NB4 (cell line): ENCODE results near the gene TENM4.

ENCODE experiments used
- DNase-seq: peaks from one replicate; pipeline ENCODE4 v3.0.0; 2010; ENCODE audit warnings: low read depth
- H3K4me3 ChIP-seq: one replicate; pipeline ENCODE4 v1.5.1; 2011; ENCODE audit warnings: mild to moderate bottlenecking, low read depth, low read length, moderate library complexity
- MYC ChIP-seq: IDR thresholded peaks from 2 replicates; pipeline ENCODE4 v1.6.1; 2011; ENCODE audit warnings: low read depth, low read length
- POLR2A ChIP-seq: IDR thresholded peaks from 2 replicates; pipeline ENCODE4 v1.6.1; 2011; ENCODE audit warnings: mild to moderate bottlenecking; ENCODE audit not compliant: insufficient read length; ENCODE audit errors: extremely low read depth
- TF ChIP-seq, protein P1 (sequence below): IDR thresholded peaks from one replicate; pipeline ENCODE4 v1.5.1; 2012; ENCODE audit warnings: low read depth, low read length
- TF ChIP-seq, protein P2 (sequence below): IDR thresholded peaks from 2 replicates; pipeline ENCODE4 v1.6.1; 2011; ENCODE audit warnings: low read depth, low read length

The TENM4 gene

DNA sequence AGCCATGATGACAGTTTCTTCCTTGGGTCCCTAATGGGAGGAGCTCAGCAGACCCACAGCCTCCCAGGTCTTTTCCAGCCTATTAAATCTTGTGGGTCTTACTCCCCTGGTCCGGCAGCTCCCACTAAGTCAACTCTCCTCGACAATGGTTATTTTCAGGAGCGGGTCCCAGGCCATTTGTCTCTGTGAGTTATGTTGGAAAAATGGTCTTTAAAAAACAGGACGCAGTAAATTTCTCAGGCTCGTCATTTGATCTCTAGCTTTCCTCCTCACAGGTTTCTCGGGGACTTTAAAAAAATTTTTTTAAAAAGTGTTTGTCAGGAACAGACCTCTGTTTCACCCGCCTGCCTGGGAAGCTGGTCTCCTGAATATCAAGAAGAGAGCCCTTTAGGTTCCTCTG, 468.7 kb downstream of the TENM4 start:
- TF ChIP-seq POLR2A (no peak), MYC (no peak)
- TF ChIP-seq, protein P1, sequence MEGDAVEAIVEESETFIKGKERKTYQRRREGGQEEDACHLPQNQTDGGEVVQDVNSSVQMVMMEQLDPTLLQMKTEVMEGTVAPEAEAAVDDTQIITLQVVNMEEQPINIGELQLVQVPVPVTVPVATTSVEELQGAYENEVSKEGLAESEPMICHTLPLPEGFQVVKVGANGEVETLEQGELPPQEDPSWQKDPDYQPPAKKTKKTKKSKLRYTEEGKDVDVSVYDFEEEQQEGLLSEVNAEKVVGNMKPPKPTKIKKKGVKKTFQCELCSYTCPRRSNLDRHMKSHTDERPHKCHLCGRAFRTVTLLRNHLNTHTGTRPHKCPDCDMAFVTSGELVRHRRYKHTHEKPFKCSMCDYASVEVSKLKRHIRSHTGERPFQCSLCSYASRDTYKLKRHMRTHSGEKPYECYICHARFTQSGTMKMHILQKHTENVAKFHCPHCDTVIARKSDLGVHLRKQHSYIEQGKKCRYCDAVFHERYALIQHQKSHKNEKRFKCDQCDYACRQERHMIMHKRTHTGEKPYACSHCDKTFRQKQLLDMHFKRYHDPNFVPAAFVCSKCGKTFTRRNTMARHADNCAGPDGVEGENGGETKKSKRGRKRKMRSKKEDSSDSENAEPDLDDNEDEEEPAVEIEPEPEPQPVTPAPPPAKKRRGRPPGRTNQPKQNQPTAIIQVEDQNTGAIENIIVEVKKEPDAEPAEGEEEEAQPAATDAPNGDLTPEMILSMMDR = no peak
- TF ChIP-seq, protein P2, sequence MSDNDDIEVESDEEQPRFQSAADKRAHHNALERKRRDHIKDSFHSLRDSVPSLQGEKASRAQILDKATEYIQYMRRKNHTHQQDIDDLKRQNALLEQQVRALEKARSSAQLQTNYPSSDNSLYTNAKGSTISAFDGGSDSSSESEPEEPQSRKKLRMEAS = no peak
- H3K4me3 ChIP-seq = no peak overlapping the region
- DNase-seq = no peak

DNA sequence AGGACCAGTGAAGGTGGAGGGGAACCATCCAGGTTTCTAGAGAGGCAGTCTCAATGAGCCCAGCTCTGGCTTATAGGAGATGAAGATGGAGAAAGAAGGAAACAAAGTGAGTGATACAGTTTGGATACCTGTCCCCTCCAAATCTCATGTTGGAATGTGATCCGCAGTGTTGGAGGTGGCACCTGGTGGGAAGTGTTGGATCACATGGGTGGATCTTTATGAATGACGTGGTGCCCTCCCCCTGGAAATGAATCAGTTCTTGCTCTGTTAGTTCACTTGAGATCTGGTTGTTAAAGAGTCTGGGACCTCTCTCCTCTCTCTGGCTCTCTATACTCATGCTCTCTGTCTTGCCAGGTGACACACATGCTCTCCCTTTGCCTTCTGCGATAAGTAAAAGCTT, 473.0 kb downstream of the TENM4 start:
- TF ChIP-seq, protein P2 = no peak
- TF ChIP-seq, protein P1 = no peak
- no peak for TF ChIP-seq POLR2A
- no peak for TF ChIP-seq MYC
- DNase-seq = no peak
- no peak overlapping the region for H3K4me3 ChIP-seq

DNA sequence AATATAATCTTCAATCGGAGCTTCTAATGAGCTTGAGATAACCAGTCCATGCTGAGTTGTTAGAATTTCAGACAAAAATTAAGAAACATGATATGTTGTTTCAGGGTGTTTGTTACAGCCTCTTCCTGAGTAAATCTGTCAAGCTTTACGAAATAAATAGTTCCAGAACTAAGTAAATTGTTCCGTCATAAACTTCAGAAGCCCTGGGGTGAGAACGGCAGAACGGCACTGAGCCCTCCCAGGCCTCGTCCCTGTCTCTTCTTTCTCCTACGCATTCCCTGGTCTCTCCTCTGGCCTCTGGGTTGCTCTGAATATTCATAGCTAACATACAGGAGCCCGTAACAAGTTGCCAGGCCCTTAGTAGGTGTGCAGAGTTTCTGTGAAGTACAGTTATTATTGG, 475.4 kb downstream of the TENM4 start:
- no peak overlapping the region for H3K4me3 ChIP-seq

DNA sequence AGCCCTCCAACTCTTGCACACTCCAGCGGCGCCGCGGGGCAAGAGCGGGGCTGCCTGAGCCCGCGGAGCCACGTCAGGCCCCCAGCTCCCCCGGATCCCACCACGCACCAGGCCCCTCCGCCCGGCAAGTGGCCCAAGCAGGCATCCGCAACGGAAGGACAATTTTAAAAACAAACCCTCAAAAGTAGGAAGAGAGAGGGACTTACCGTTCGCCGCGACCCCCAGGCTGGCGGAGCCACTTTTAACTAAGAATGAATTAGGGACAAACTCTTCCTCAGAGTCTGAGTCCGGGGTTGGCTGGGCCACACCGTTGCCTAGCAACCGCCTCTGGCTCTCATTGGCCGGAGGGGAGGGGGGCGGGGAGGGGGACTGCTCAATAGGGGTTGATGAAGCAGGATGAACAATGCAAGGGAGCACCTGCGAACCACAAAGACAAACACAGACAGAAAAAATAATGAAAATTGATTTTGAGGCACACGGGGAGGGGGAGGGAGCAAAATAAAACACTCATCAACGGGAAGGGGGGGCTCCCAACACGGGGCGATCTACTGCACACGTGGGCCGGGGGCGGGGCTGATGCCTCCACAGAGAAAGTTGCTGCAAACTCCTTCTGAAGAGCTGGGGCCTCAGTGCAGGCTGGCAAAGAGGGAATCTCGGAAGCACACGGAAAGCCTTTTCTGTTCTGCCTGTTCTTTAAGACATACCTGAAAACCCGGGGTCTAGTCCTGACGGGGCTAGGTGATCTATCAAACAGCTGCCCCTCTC, 478.7 kb downstream of the TENM4 start:
- DNase-seq = peak; percentile 6
- TF ChIP-seq, protein P1 = no peak
- no peak for TF ChIP-seq POLR2A
- TF ChIP-seq, protein P2 = no peak
- no peak for TF ChIP-seq MYC
- H3K4me3 ChIP-seq = no peak overlapping the region

More for the DNA sequence above, 475.4 kb downstream of the TENM4 start:
- no peak for DNase-seq
- TF ChIP-seq, protein P2 = no peak
- no peak for TF ChIP-seq POLR2A
- TF ChIP-seq, protein P1 = no peak
- TF ChIP-seq MYC = no peak

DNA sequence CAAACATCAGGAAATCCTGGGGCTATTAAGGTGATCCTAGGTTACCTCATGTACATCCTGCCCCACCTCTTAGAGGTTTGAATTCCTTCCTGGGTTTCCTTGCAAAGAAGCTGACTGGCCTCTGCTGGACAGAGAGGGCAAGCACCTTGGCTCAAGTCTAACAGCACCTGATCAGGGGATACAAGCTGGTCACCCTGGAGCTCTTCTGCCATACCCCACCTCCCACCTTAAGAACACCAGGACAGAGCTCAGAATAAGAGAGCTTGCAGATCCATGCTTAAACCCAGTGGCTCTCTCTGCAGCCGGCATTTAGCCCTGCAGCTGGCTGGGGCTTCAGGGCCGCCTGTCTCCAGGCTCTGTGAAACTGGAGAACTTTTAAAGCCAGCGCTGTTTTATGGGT, 479.6 kb downstream of the TENM4 start:
- DNase-seq = peak; percentile 16
- H3K4me3 ChIP-seq = no peak overlapping the region
- TF ChIP-seq MYC (no peak), POLR2A (no peak)
- TF ChIP-seq, protein P2 = no peak
- TF ChIP-seq, protein P1 = peak; percentile 24

- TF ChIP-seq MYC (no peak), POLR2A (no peak)
- TF ChIP-seq, protein P2 = no peak
- TF ChIP-seq, protein P1 = no peak
- no peak overlapping the region for H3K4me3 ChIP-seq
- DNase-seq = no peak
These were observed 482.4 kb downstream of the TENM4 start for GRCh38 chr11:78958444-78958843.
